ENCODE results near the gene FHAD1. TPM values are rescaled to one million over a fixed set of nuclear protein-coding genes. Genes with fewer than 3 reads are reported as not detected.

FHAD1 gene
- total RNA-seq, 1 donor from 2014 or later = not detected

DNA sequence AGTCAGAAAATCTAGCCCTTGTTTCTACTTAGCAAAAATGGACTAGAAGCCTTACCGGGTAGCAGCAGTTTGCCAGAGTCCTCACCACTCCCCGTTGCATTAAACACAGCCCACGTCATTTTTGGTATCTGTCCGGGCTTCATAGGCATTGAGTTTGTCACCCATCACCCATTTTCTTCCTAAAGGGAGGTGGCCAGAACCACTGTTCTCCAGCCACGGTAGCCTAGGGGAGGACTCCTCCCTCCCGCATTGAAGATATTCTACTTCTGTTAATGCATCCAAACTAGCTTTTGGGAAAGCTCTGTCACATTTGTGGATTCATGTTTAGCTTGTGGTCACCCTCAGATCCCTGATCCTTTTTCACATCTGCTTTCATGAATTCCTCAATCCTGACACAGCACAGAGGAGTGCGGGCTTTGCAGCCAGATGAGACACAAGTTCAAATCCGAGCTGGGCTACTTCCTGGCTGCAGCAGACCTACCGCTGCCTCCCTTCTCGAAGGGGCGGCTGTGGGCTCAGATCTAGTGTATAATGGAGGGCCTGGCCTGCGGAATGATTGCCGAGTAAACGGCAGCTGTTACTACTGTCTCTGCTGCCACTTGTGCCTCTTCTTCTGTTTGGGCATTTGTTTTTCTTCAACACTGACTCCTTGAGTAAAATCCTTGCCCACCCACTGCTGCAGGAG is 99.5 kb downstream of the FHAD1 start:
- Mint-ChIP-seq H3K9me3 (no peaks in the 10 kb centered on the region), H3K4me3 (peak overlapping the region; percentile 38), H3K36me3 (ENCODE audit: low read depth) (peaks cover 4% of the 10 kb centered on the region), H3K27me3 (ENCODE audit: insufficient read depth) (peaks cover 3% of the 10 kb centered on the region), H3K27ac (peak overlapping the region; percentile 85), H3K4me1 (ENCODE audit: low read depth) (peaks cover 66% of the 10 kb centered on the region)
- intact Hi-C loops (cut with micrococcal nuclease) = loop anchor here (1.0 to 5.0 kb wide), 4 partner anchors 17 to 176 kb away; partner anchors contain the start of gene CASP9
- DNase-seq (ENCODE audit: low spot score) = no peak

DNA sequence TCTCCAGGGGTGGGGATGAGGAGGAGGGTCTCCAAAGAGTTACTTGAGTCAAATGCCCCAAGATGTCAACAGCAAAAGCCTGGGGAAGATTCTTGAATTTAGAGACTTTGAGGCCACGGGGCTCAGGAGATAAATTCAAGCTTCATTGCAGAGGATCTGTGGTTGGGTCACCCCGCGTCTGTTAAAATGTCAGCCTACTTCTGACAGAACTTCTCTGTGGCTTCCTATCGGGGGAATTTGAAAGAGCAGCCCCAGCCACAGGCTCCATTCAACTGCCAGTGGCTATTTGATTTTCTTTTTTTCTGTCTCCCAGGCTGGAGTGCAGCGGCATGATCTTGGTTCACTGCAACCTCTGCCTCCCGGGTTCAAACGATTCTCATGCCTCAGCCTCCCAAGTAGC is 100.2 kb downstream of the FHAD1 start:
- peak; percentile 31 for DNase-seq (ENCODE audit: low spot score)
- Mint-ChIP-seq H3K4me1 (ENCODE audit: low read depth) (peaks cover 66% of the 10 kb centered on the region), H3K27me3 (ENCODE audit: insufficient read depth) (peaks cover 3% of the 10 kb centered on the region), H3K9me3 (no peaks in the 10 kb centered on the region), H3K36me3 (ENCODE audit: low read depth) (peaks cover 3% of the 10 kb centered on the region), H3K27ac (peak overlapping the region; percentile 67), H3K4me3 (peak overlapping the region; percentile 32)
- intact Hi-C loops (cut with micrococcal nuclease) = loop anchor here (1.0 to 5.0 kb wide), 4 partner anchors 18 to 175 kb away; partner anchors contain the start of gene CASP9

DNA sequence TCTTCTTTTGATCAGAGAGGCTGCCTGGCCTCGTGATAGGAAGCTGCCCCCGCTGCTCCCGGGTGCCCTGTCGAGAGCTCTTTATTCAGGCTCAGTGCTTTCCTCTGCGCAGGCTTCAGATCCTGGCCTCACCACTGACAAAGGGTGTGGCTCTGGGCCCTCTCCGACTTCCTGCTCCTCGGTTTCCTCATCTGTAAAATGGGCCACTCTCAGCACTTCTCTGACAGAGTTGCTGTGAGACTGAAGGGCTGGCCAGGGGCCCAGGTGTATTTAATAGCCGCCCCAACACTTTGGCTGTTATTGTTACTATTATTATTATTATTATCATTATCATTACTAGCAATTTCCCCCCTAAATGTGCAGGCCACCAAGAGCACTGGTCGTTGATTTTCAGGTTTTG is 101.6 kb downstream of the FHAD1 start:
- H3K36me3 Mint-ChIP-seq (ENCODE audit: low read depth) = no peaks in the 10 kb centered on the region
- H3K27ac Mint-ChIP-seq = no peak overlapping the region
- intact Hi-C loops (cut with micrococcal nuclease) = loop anchor here (5.0 kb wide), 2 partner anchors 116 to 174 kb away; partner anchors contain the start of gene CASP9
- no peaks in the 10 kb centered on the region for H3K9me3 Mint-ChIP-seq
- H3K4me1 Mint-ChIP-seq (ENCODE audit: low read depth) = peaks cover 64% of the 10 kb centered on the region
- H3K27me3 Mint-ChIP-seq (ENCODE audit: insufficient read depth) = peaks cover 2% of the 10 kb centered on the region
- no peak overlapping the region for H3K4me3 Mint-ChIP-seq
- no peak for DNase-seq (ENCODE audit: low spot score)

DNA sequence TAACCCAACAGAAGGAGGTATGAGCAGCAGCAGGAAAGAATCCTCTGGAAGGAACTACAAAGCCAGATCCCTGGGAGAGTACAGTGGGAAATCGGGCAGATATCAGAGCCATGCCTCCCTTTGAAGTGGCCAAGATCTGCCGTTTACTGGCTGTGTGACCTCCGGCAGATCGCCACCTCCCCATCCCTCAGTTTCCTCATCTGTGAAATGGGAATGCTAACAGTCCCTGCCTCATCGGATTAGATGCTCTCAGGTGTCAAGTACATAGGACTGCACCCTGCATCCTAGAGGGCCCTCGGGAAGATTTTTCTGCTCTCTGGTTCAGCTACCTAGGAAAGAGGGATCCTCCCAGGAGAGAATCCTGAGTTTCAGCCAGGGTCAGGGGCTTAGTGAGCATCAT is 102.1 kb downstream of the FHAD1 start:
- DNase-seq (ENCODE audit: low spot score) = no peak
- Mint-ChIP-seq H3K27me3 (ENCODE audit: insufficient read depth) (peaks cover 2% of the 10 kb centered on the region), H3K36me3 (ENCODE audit: low read depth) (no peaks in the 10 kb centered on the region), H3K4me1 (ENCODE audit: low read depth) (peaks cover 61% of the 10 kb centered on the region), H3K9me3 (no peaks in the 10 kb centered on the region), H3K4me3 (no peak overlapping the region), H3K27ac (no peak overlapping the region)
- intact Hi-C loops (cut with micrococcal nuclease) = loop anchor here (5.0 kb wide), 2 partner anchors 117 to 173 kb away; partner anchors contain the start of gene CASP9

DNA sequence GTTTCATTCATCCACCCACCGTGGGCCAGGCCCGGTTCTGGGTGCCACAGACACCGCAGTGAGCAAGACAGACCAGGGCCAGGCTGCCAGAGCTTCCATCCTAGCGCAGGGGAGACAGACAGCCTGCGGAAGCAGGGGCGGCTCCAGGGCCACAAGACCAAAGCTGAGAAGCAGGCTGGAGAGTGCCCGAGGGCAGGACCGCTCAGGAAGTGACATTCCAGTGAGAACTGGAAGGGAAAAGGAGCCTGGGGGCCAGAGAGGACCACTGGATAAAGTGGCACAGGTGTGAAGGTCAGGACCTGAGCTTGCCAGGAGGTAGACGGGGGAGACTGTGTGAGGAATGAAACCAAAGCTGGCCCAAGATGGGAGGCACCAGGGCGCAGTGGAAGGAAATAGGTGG is 103.1 kb downstream of the FHAD1 start:
- Mint-ChIP-seq H3K9me3 (no peaks in the 10 kb centered on the region), H3K27ac (no peak overlapping the region), H3K4me3 (no peak overlapping the region), H3K4me1 (ENCODE audit: low read depth) (peaks cover 61% of the 10 kb centered on the region), H3K27me3 (ENCODE audit: insufficient read depth) (peaks cover 5% of the 10 kb centered on the region), H3K36me3 (ENCODE audit: low read depth) (no peaks in the 10 kb centered on the region)
- DNase-seq (ENCODE audit: low spot score) = no peak
- intact Hi-C loops (cut with micrococcal nuclease) = loop anchor here (5.0 kb wide), 1 partner anchor 103 kb away; the partner anchor contains the start of gene FHAD1

DNA sequence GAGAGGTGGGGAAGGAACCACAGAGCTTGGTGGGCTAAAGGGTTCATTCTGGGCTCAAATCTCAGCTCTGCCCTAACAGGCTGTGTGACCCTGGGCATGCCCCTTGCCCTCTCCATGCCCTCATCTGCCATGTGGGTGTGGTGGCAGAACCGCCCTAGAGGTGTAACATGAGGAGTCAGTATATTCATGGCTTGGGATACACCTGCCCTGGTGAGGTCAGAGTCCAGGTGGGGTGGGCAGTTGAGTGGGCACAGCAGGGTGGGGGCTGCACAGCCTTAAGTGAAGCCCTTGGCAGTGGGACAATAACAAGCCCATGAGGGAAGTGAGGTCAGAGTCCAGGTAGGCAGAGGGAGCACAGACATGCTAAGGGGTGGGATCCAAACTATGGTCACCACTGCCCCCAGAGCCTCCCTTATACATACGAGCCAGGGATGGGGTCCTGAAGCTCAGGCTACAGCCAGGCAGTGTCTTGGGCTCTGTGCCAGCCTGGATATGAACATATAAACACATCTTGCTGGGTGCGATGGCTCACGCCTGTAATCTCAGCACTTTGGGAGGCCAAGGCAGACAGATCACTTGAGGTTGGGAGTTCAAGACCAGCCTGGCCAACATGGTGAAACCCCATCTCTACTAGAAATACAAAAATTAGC is 103.7 kb downstream of the FHAD1 start:
- Mint-ChIP-seq H3K4me1 (ENCODE audit: low read depth) (peaks cover 59% of the 10 kb centered on the region), H3K36me3 (ENCODE audit: low read depth) (no peaks in the 10 kb centered on the region), H3K27me3 (ENCODE audit: insufficient read depth) (peaks cover 5% of the 10 kb centered on the region), H3K27ac (peak overlapping the region; percentile 20), H3K4me3 (no peak overlapping the region), H3K9me3 (no peaks in the 10 kb centered on the region)
- intact Hi-C loops (cut with micrococcal nuclease) = loop anchor here (5.0 kb wide), 1 partner anchor 103 kb away; the partner anchor contains the start of gene FHAD1
- DNase-seq (ENCODE audit: low spot score) = no peak

DNA sequence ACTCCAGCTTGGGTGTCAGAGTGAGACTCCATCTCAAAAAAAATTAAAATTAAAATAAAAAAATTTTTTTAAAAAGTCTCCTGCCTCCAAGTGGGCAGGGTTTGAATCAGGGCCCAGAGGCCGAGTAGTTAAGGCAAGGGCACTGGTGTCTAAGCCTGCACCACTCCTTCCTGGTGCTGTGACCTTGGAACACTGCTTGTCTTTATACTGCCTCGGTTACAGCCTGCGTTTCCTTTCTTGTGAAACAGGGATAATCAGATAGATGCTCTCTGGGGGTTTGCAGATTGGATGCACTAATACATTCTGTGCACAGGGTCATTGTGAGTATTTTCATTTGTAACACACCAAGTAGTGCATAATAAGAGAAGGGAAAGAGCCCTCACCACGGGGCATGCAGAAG is 104.3 kb downstream of the FHAD1 start:
- Mint-ChIP-seq H3K4me3 (no peak overlapping the region), H3K27ac (no peak overlapping the region), H3K36me3 (ENCODE audit: low read depth) (no peaks in the 10 kb centered on the region), H3K9me3 (no peaks in the 10 kb centered on the region), H3K4me1 (ENCODE audit: low read depth) (peaks cover 58% of the 10 kb centered on the region), H3K27me3 (ENCODE audit: insufficient read depth) (peaks cover 8% of the 10 kb centered on the region)
- intact Hi-C loops (cut with micrococcal nuclease) = loop anchor here (5.0 kb wide), 1 partner anchor 104 kb away; the partner anchor contains the start of gene FHAD1
- no peak for DNase-seq (ENCODE audit: low spot score)

DNA sequence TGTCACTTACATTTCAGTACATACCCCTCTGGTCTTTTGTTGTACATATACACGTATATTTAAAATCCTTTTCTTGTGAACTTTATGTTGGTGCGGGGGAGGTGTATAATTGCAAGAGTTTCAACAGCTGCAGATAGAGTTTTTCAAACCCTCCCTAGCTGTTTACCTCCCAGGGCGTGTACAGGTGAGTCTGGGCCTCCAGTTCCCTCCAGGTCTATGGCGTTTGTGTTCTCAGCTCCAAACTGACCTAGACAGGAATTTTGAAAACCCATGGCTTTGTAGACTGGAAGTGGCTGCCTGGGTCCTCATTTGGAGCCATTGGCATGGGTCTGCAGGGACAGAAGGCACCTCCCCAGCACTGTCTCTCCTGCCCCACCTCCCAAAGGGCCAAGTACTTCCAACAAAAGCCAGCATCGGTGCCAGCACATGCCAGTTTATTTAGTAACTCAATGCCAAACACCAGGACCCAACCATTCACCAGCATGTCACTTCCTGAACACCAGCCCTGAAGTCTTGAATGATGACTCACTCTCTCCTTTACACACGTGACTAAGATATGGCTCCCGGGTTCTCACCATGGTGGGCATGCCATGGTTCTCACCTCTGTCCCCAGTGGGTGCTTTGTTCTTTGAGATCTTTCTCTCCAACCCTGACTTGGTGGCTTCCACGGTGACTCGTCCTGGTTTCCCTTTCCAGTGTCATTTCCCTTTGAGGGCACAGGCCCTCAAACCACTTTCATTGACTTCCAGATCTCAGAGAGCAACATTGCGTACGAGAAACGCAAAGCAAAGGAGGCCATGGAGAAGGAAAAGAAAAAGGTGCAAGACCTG is 105.3 kb downstream of the FHAD1 start:
- Mint-ChIP-seq H3K36me3 (ENCODE audit: low read depth) (no peaks in the 10 kb centered on the region), H3K4me1 (ENCODE audit: low read depth) (peaks cover 49% of the 10 kb centered on the region), H3K27ac (peak overlapping the region; percentile 85), H3K27me3 (ENCODE audit: insufficient read depth) (peaks cover 14% of the 10 kb centered on the region), H3K9me3 (no peaks in the 10 kb centered on the region), H3K4me3 (no peak overlapping the region)
- intact Hi-C loops (cut with micrococcal nuclease) = loop anchor here (5.0 kb wide), 1 partner anchor 105 kb away; the partner anchor contains the start of gene FHAD1
- peak; percentile 22 for DNase-seq (ENCODE audit: low spot score)

DNA sequence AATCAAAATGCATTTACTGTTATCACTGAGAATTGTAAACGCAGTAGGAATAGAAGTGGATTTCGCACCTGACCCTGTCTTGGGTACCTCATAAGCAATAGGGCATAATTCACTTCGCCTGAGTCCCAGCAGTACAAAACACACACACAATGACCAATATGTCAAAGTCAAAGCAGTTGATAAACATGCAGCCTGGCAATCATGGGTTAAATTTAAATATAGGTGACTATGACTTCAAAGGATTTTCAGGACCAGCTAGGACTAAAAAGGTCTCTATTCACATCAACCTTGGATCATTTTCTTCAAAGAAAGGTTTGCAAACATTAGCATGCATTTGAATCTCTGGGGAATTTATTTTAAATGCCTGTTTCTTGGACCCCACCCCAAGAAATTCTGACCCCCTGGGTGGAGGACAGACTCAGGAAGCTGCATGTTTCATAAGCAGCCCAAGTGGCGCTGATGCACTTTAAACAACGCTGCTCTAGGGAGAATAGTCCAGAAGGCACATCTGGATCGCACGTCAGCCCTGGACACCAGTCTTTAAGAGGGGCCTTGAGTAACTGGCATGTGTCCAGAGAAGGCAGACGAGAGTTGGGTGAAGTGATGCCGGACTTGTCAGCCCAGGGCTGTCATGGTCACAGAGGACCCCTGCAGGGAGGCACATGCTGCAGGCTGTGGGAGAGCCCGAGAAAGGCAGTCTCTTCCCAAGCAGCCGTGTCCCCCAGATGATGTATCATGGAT is 107.0 kb downstream of the FHAD1 start:
- intact Hi-C loops (cut with micrococcal nuclease) = loop anchor here (5.0 kb wide), 1 partner anchor 107 kb away; the partner anchor contains the start of gene FHAD1

DNA sequence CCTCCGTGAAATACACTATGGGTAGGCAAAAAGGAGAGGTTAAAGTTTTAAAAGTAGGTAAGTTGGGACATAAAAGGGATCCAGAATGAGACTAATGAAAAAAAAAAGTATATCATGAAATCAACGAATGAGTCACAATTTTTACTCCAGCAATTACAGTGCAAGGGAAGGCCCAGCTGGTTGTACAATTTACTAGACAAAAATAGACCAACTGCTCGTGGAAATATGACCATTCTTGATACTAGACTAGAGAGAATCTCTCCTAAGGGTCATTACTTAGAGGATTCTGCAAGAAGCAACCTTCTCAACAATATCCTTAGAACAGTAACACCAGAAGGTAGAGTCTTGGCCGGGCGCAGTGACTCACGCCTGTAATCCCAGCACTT is 107.5 kb downstream of the FHAD1 start:
- Mint-ChIP-seq H3K27me3 (ENCODE audit: insufficient read depth) (peaks cover 20% of the 10 kb centered on the region), H3K36me3 (ENCODE audit: low read depth) (no peaks in the 10 kb centered on the region), H3K27ac (no peak overlapping the region), H3K4me1 (ENCODE audit: low read depth) (peaks cover 39% of the 10 kb centered on the region), H3K4me3 (no peak overlapping the region), H3K9me3 (no peaks in the 10 kb centered on the region)
- intact Hi-C loops (cut with micrococcal nuclease) = loop anchor here (5.0 kb wide), 1 partner anchor 107 kb away; the partner anchor contains the start of gene FHAD1
- no peak for DNase-seq (ENCODE audit: low spot score)

More for the DNA sequence above, 107.0 kb downstream of the FHAD1 start:
- Mint-ChIP-seq H3K9me3 (no peaks in the 10 kb centered on the region), H3K4me1 (ENCODE audit: low read depth) (peaks cover 39% of the 10 kb centered on the region), H3K27me3 (ENCODE audit: insufficient read depth) (peaks cover 18% of the 10 kb centered on the region), H3K4me3 (no peak overlapping the region), H3K27ac (no peak overlapping the region), H3K36me3 (ENCODE audit: low read depth) (no peaks in the 10 kb centered on the region)
- DNase-seq (ENCODE audit: low spot score) = no peak

DNA sequence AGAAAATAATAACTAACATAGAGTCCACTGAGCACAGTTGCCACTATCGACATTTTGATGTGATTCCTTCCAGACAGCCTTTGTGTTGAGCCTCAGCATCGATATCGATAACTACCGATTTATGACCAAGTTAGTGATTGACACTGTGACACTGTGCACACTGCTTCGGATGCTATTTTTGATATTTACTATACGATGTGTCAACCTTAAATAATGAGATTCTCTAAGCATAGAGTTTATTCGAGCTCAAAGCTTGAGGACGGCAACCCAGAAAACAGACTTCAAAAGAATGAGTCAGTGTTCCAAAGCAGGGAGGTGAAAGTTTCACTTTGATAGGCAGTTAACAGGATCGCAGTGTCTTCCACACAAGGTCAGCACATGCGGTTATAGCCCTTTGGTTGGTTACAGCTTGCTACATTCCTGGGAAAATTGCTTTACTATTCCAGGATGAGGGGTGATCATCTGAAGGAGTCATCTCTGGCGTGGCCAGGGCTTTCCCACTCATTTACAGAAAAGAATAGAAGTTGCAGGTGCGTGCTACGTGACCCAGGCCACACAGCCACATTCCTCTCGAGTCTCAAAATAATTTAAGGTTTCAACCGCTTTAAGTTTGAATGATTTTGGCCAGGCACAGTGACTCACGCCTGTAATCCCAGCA is 109.1 kb downstream of the FHAD1 start:
- no peak for DNase-seq (ENCODE audit: low spot score)
- Mint-ChIP-seq H3K27ac (no peak overlapping the region), H3K9me3 (no peaks in the 10 kb centered on the region), H3K4me3 (no peak overlapping the region), H3K36me3 (ENCODE audit: low read depth) (no peaks in the 10 kb centered on the region), H3K4me1 (ENCODE audit: low read depth) (peaks cover 39% of the 10 kb centered on the region), H3K27me3 (ENCODE audit: insufficient read depth) (peaks cover 22% of the 10 kb centered on the region)
- intact Hi-C loops (cut with micrococcal nuclease) = no loop called here

Data from activated T-helper 1 cell treated with anti-CD3 and anti-CD28 coated beads, Interleukin-12 subunit alpha, Interleukin-12 subunit beta, Interleukin-2, Interleukin-4 antibody, amounts not matched to agents 30 ng/mL and 10 ng/mL and 1 ng/mL, durations not matched to agents 14 hours and 24 hours and 36 hours (primary cell).